ENCODE data around the gene ABCG2.

ABCG2 gene

GRCh38 chr4:88080626-88081025 lies 77.8 kb downstream of the ABCG2 start:
- no peaks in the 10 kb centered on the region for H3K9me3 ChIP-seq (ENCODE audit: control insufficient read depth, insufficient read depth, low read depth, low read length)
- H3K36me3 ChIP-seq (ENCODE audit: control insufficient read depth in 2 of 2, insufficient read depth in 1 of 2, low read length in 2 of 2) = peaks cover 0 to 22% of the 10 kb centered on the region in 2 experiments; a peak in 1 of 3 replicates
- ChIA-PET POLR2A (no interaction called here), CTCF (interaction anchor here (0.6 kb wide), 1 partner anchor 395 kb away, joined by 6 read pairs; no protein-coding TSS in a partner anchor)
- no peak overlapping the region for H3K27ac ChIP-seq (ENCODE audit: extremely low read depth, low read depth, low read length)
- no peak overlapping the region for H3K4me3 ChIP-seq (ENCODE audit: low read depth, low read length)
- no peaks in the 10 kb centered on the region for H3K4me1 ChIP-seq (ENCODE audit: control insufficient read depth, insufficient read depth, low read length)
- TF ChIP-seq ZNF398 (tag by site-specific recombination; IDR thresholded peaks at IDR 0.05) (no peak), ZNF645 (tag by site-specific recombination; IDR thresholded peaks at IDR 0.05) (no peak)

- ChIA-PET POLR2A (no interaction called here), CTCF (no interaction called here)
- Histone ChIP-seq H3K27ac (ENCODE audit: extremely low read depth, low read depth, low read length) (no peak overlapping the region), H3K9me3 (ENCODE audit: control insufficient read depth, insufficient read depth, low read depth, low read length) (no peaks in the 10 kb centered on the region), H3K36me3 (ENCODE audit: control insufficient read depth in 2 of 2, insufficient read depth in 1 of 2, low read length in 2 of 2) (peaks cover 6 to 40% of the 10 kb centered on the region in 2 experiments; a peak in 2 of 3 replicates), H3K4me1 (ENCODE audit: control insufficient read depth, insufficient read depth, low read length) (no peaks in the 10 kb centered on the region), H3K4me3 (ENCODE audit: low read depth, low read length) (no peak overlapping the region)
- TF ChIP-seq HIC1 (tag by site-specific recombination; IDR thresholded peaks at IDR 0.05) (no peak), ZNF157 (tag by site-specific recombination; IDR thresholded peaks at IDR 0.05) (no peak), ZNF223 (tag by site-specific recombination; IDR thresholded peaks at IDR 0.05) (no peak), ZNF518A (tag by site-specific recombination; conservative IDR thresholded peaks at IDR 0.05; ENCODE audit: low read depth) (no peak)
Measured at GRCh38 chr4:88078579-88078978, 79.9 kb downstream of the ABCG2 start.

- Histone ChIP-seq H3K27ac (ENCODE audit: extremely low read depth, low read depth, low read length) (no peak overlapping the region), H3K4me1 (ENCODE audit: control insufficient read depth, insufficient read depth, low read length) (no peaks in the 10 kb centered on the region), H3K36me3 (ENCODE audit: control insufficient read depth in 2 of 2, insufficient read depth in 1 of 2, low read length in 2 of 2) (peaks cover 6 to 44% of the 10 kb centered on the region in 2 experiments), H3K4me3 (ENCODE audit: low read depth, low read length) (no peak overlapping the region), H3K9me3 (ENCODE audit: control insufficient read depth, insufficient read depth, low read depth, low read length) (no peaks in the 10 kb centered on the region)
- TF ChIP-seq ZNF558 (tag by site-specific recombination; IDR thresholded peaks at IDR 0.05) (no peak), ZNF223 (tag by site-specific recombination; IDR thresholded peaks at IDR 0.05) (no peak), ZNF202 (tag by site-specific recombination; IDR thresholded peaks at IDR 0.05; ENCODE audit: borderline replicate concordance) (no peak), ZNF398 (tag by site-specific recombination; IDR thresholded peaks at IDR 0.05) (no peak), SCRT1 (tag by site-specific recombination; IDR thresholded peaks at IDR 0.05; ENCODE audit: borderline replicate concordance) (no peak), ZFP41 (tag by site-specific recombination; IDR thresholded peaks at IDR 0.05; ENCODE audit: borderline replicate concordance) (no peak)
- ChIA-PET POLR2A (no interaction called here), CTCF (no interaction called here)
Measured at GRCh38 chr4:88077911-88078524, 80.4 kb downstream of the ABCG2 start.
